Kidney tubule cell (primary cell): Measurements from ENCODE around the gene FAM3B.

Experiments
- DNase-seq: peaks from one replicate; pipeline ENCODE4 v3.0.0-alpha.2; 2018; ENCODE audit warnings: low spot score

Gene FAM3B

GRCh38 chr21:41319273-41319672 lies 2.7 kb downstream of the FAM3B start:
- no peak for DNase-seq

DNA sequence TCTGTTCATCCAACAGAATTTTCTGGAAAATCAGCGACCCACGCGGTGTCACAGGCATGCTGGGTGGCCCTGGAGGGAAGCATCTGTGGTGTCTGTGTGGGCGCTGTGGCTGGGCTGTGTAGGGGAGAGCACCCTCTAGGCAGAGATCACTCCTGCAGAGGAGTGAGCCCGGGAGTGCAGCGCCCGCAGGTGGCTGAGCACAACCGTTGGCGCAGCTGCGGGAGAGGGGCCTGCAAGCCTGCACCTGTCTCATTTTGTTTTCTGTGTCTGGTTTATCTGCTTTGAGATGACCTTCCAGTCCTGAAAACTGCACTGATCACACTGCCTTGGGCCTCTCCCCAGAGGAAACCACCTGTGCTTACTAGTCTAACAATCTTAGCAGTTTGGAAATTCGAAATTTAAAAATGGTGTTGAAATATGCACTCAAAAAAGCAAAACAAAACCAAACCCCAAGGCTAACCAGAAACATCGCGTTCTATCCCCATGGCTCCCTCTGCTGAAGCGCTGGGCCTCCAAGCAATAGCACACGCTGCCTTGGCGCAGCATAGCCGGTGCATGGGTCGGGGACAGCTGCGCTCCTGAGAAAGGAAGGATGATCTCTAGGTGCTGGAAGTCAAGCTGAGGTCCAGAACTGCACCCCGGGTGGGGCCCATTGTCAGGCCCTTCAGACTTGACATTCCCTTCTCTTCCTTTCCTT lies 4.8 kb downstream of the FAM3B start:
- DNase-seq: no peak

GRCh38 chr21:41321908-41322495 lies 5.4 kb downstream of the FAM3B start:
- no peak for DNase-seq

- no peak for DNase-seq
These were observed 6.1 kb downstream of the FAM3B start for GRCh38 chr21:41322496-41323382.

DNA sequence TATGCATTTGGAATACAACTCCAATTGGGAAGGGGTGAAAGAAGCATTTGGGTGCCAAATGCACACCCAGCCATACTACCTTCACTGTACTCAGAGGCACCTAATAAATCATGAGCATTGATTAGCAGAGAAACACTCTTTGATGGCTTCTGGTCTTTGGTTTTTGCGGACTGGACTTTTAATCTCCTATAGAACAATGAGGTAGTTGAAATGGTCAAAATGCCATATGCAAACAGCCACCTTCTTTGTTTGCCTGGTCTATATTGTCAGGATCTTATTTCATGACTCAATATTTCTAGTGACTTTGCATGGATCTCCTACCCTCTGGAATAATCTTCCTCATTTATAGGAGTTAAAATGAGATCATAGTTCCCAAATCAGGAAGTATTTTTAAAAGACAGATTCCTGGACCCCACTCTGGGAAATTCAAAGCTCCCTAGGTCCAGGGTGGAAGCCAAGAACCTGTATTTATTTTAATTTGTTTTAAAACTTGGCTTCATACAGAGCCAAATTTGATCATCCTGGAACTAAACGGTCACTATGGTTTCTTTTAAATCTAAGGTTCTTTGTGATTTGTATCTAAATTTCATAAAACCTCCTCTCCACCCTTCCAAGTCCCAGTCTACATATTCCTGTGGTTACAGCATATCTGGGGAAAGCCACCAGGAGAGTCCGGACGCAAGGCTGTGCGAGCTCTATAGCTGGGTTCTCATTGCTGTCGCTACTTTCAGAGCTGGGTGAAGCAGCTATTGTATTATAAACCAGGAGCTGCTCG lies 8.7 kb downstream of the FAM3B start:
- DNase-seq: no peak

DNA sequence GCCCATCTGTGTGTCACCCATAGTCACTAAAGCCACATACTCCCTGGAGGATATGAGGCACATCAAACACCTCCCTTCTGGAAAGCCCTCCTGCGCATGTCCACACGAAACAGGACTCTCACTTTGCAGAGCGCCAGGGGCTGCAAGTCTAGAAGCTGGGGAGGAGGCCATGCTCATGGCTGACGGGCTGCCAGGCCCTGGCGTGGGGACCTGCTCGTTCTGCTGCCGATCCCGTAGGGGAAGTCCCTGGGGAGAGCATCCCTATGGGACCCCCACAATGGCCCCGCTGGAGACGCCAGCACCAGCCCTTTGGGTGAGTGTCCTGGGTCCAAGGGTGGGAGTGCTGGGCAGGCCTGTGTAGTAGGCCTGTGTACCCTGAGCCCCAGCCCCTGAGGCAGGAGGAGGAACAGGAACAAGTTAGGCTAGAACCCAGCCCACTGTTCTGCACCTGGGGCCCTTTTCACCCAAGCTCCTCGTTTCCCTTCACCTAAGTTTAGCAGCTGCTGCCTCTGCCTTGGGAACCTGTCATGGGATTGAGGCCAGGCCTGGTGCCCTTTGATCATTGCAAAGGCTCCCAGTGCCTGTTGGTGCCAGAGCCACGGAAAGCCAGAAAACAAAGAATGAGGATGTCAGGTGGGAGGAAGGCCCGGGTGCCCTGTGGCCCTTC lies 9.9 kb downstream of the FAM3B start:
- no peak for DNase-seq

DNA sequence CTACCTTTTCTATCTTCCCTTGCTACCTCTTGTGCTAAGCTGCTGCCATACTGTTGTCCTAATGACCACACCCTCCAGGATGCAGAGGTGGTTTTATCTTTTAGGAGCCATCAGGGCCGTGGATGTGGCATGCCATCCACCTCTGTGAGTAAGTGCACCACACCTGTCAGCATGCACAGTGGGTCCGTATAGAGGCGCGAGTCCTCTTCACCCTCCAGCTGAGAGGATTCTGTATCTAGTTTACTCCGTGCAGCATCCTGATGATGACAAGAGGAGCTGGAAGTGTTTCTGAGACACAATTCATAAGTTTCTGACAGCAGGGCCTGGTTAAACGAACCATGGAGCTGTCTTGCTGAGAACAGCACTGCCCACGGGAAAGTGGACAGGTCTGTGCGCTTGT lies 11.2 kb downstream of the FAM3B start:
- DNase-seq: no peak

- DNase-seq: no peak
These were observed 12.3 kb downstream of the FAM3B start for GRCh38 chr21:41328660-41329607.

DNA sequence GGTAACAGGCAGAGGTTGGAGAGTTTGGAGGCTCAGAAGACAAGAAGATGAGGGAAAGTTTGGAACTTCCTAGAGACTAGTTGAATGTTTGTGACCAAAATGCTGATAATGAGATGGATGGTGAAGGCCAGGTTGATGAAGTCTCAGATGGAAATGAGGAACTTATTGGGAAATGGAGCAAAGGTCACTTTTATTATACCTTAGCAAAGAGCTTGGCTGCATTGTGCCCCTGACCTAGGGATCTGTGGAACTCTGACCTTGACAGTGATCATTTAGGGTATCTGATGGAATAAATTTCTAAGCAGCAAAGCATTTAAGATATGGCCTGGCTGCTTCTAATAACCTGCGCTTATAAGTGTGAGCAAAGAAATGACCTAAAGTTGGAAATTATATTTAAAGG lies 17.2 kb downstream of the FAM3B start:
- no peak for DNase-seq

DNA sequence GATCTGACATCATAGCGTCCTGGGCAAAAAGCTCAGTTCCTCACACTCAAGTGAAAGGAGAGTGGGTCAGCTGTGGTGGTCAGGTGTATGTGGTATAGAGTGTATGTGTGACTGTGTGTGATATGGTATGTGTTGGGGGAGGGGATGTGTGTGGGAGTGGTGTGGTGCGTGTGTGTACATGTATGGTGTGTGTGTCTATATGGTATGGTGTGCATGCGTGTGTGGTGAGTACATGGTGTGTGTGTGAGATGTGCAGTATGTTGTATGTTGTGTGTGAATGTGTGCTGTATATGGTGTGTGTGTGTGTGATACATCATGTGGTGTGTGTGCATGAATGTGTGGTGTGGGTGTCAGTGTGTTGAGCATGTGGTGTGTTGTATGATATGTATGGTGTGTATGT lies 20.9 kb downstream of the FAM3B start:
- no peak for DNase-seq

- no peak for DNase-seq
These were observed 21.9 kb downstream of the FAM3B start for GRCh38 chr21:41338455-41338854.

DNA sequence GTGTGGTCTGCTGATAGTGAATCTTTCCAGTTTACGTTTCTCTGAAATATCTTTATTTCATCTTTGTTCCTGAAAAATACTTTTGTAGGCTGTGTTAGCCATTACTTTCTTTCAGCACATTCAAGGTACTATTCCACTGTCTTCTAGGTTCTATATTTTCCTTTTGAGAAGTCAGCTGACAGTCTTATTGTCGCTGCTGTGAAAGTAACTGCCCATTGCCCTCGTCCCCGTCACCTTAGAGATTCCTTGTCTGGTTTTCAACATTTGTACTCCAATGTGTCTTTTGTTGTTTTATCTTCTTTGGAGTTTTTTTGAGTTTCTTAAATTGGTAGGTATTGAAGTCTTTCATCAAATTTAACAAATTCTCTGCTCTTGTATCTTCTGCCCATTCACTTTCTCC lies 25.4 kb downstream of the FAM3B start:
- DNase-seq: no peak

DNA sequence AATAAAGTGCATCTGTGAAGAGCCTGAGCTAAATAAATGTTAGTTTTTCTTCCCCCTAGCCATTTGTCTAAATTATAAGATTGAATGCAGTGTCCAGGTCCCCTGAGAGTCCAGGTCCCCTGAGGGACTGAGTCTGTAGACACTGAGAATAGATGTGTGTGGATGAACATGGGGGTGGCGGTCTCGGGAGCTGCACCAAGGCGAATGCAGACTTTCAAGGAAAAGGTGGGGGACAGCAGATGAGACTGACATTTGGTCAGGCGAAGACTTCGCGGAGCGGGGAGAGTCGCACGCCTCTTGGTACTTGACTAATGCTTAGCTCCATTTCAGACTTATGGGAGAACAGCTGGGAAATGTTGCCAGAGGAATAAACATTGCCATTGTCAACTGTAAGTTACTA lies 27.5 kb downstream of the FAM3B start:
- no peak for DNase-seq

- no peak for DNase-seq
These were observed 28.8 kb downstream of the FAM3B start for GRCh38 chr21:41345356-41345755.

DNA sequence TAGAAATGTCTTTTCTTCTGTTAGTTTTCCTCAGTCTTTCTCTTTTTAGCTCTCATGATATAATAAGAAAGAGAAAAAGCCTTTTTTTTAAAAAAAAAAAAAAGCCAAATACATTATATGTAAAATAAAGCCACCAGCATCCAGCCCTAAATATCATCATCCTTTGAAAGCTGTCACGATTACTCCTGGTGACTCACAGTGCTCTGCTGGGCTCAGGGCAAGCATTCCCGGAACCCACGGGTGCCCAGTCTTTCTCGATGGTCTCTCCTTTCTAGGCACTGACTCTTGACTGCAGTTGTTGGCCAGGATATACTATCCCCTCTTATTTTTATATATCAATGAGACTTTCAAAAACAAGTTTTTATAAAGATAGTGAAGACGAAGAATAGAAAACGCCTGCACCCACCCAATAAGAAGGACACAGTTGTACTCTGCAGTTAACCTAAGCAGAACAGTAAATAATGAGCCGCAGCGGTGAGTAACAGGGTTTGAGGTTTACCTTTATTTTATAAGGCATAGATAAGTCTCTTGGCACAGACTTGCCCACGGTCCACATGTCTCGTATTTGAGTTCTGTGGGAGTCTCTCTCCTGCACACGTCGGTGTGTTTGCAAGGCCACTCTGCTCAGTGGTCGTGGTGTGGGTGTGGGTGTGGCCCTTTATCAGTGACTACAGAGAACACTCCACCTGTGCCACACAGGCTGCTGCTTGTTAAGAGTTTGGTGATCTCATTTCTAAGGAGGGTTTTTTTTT lies 29.5 kb downstream of the FAM3B start:
- no peak for DNase-seq

DNA sequence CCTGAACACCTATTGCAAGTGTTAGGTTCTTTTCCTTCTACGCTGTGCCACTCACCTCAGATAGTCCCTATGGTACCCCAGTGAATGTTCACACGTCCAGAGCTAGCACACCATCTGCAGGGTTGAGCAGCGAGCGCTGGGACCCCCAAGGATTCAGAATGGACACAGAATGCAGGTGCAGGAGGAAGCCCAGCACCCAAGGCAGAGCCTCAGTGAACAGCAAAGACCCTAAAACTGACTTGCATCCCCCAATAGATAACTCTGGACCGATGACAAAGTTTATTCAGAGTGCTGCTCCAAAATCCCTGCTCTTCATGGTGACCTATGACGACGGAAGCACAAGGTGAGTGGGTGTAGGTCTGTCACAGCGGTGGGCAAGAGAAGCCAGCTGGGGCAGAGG lies 30.2 kb downstream of the FAM3B start:
- no peak for DNase-seq

DNA sequence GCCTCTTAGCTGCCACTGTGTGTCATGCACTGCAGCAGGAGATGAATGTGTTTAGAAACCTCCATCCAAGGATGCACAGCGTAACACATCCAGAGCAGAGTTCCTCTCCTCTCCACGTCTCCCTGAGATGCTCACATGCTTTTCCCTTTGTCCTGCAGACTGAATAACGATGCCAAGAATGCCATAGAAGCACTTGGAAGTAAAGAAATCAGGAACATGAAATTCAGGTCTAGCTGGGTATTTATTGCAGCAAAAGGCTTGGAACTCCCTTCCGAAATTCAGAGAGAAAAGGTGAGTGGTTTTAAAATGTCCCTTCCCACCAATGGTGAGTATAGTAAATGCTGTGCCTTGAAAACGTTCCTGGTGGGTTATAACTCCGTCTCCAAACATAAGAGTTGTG lies 31.8 kb downstream of the FAM3B start:
- DNase-seq: no peak

DNA sequence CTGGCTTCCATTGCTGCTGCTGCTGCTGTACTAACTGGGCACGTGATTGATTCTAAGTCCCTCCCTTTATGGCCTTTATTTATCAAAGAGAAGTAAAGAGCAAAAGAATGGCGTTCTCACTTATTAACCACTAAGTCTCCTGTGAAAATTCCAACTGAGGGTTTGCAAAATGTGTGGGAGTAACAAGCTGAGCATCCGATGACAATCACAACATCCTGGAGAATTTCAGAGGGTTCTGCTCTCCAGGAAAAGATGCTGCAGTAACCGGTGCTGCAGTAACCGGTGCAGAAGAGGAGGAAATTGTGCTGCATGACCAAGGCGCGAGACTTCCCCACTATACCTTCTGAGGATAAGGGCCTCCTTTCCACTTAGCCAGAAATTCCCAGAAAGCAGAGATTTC lies 32.5 kb downstream of the FAM3B start:
- no peak for DNase-seq

DNA sequence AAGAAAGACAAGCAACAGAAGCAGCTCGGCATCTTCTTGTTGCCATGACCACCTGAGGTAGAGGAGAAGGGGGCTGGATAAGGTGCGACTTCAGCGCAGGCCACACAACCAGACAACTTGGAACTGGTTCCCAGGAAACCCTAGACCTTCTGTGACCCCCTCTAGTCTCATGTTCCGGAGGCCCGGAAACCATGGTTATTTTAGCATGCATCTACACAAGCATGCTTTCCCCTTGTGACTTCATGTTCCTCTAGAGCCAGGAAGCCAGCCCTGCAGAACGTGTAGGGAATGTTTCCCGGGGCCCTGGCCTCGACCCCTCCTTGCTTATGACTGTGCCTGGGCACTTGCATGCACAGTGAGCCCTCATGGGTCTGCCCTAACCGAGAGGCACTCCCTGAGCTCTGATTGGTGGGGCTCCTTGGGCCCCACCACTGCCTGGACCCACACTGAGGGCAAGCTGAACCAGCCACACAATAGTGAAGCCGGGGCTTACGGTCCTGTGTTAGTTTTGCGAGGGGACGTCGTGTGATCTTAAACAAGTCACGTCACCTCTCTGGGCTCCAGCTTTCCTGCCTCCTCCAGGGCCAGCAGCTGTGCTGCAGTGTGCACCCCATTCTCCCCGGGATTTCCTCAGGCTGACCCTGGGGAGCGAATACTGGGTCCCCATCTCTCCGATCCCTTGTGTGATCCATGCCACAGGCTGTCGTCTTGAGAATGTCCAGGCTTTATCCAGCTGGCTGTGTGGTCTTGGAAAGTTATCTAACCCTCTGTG lies 33.2 kb downstream of the FAM3B start:
- DNase-seq: no peak
